Esophagus muscularis mucosa (tissue), 4 donors: ENCODE results near the gene SH3PXD2B. TPM values are rescaled to one million over a fixed set of nuclear protein-coding genes. Genes with fewer than 3 reads are reported as not detected.

Source experiments
- DNase-seq: peaks from one replicate; pipeline ENCODE4 v3.0.0-alpha.2; 2017; ENCODE audit errors: extremely low spot score
- H3K27ac ChIP-seq, 4 donors: fragments of 200-600 bp; sonication (generic); replicated peaks in 1 of 4; 1 replicate in 3 of 4; 2 replicates in 1 of 4; pipeline ENCODE4 v1.5.1; 2016 to 2019; ENCODE audit warnings: mild to moderate bottlenecking in 1 of 4
- H3K27me3 ChIP-seq, 4 donors: fragments of 200-600 bp; sonication (generic); one replicate each; pipeline versions ENCODE4 v1.5.1 to v1.6.0; 2016 to 2019
- H3K36me3 ChIP-seq, 4 donors: fragments of 200-600 bp; sonication (generic); one replicate each; pipeline ENCODE4 v1.5.1; 2016 to 2019
- H3K4me1 ChIP-seq, 4 donors: fragments of 200-600 bp; sonication (generic); one replicate each; pipeline ENCODE4 v1.5.1; 2016 to 2019
- H3K4me3 ChIP-seq, 4 donors: fragments of 200-600 bp; sonication (generic); 1 replicate in 2 of 4; 2 replicates in 2 of 4; pipeline ENCODE4 v1.5.1; 2016 to 2019; ENCODE audit warnings: mild to moderate bottlenecking in 4 of 4, moderate library complexity in 1 of 4
- H3K9me3 ChIP-seq, 4 donors: fragments of 200-600 bp; sonication (generic); 1 replicate in 3 of 4; 2 replicates in 1 of 4; pipeline ENCODE4 v1.5.1; 2016 to 2019
- CTCF ChIP-seq, 3 experiments: fragments of 200-600 bp in 2 of 3; fragments of 450-650 bp in 1 of 3; sonication (generic) in 2 of 3; IDR thresholded peaks; one replicate each; pipeline ENCODE4 v1.5.1; 2017 to 2019; ENCODE audit warnings: antibody characterized with exemption in 3 of 3, mild to moderate bottlenecking in 2 of 3, moderate library complexity in 1 of 3
- EP300 ChIP-seq: sonication (generic); formaldehyde crosslinking; IDR thresholded peaks from one replicate; pipeline ENCODE4 v1.6.1; 2017; ENCODE audit warnings: antibody characterized with exemption
- POLR2A ChIP-seq: fragments of 450-650 bp; IDR thresholded peaks from one replicate; pipeline ENCODE4 v1.6.1; 2017; ENCODE audit warnings: antibody characterized with exemption, moderate library complexity, mild to moderate bottlenecking, low read depth
- POLR2AphosphoS5 ChIP-seq, 2 donors: sonication (generic); formaldehyde crosslinking; IDR thresholded peaks; one replicate each; pipeline ENCODE4 v1.6.1; 2017; ENCODE audit warnings: antibody characterized with exemption in 2 of 2
- WGBS: methylation state at CpG from one replicate; pipeline ENCODE4 v1.1.5; 2018; 5-methylcytosine and 5-hydroxymethylcytosine counted together
- intact Hi-C: fragments of 100-400 bp; cut with DNase I; formaldehyde crosslinking; loops from one replicate; pipeline ENCODE4 v1.15.1; 2023
- total RNA-seq, 4 donors: library from RNA; depleted of rRNA; stranded (reverse); fragments of >200 nt; gene quantifications; one replicate each; pipeline versions ENCODE4 v1.1.0 to v1.2.1, GENCODE V29; 2016

SH3PXD2B gene
- 10 to 100 TPM; 41.5 to 66.5 (median 49.2) TPM for total RNA-seq

DNA sequence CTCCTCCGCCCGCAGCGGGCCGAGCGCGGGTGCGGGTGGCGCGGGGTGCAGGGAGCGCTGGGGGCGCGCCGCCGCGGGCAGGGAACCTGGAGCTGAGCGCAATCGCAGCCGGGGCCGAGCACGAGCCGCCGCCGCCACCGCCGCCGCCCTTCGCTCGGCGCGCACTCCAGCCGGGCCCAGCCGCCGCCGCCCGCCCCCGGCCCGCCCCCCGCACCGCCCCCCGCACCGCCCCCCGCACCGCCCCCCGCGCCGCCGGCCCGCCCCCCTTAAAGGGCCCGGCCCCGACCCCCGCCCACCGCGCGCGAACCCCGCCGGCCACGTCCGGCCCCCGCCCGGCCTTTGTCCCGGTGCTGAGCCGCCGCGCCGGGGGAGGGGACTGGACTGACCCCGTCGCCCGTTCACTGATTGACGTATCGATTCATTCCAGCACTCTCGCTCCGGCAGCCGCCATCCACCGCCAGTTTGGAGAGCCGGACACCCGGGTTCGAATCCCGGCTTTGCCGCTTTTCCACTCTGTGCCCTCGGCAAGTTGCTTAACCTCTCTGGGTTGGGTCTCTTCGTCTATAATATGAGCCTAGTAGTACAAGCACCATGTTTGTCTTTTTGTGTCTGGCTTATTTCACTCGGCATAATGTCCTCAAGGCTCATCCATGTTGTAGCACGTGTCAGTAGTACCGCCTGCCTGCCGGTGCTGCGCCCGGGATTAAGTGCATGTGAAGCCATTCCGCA, at the start of gene SH3PXD2B:
Gene SH3PXD2B, minus strand, starts transcription at position 168 of the 729 bp plus-strand sequence. CDS start 173 bp downstream, outside the sequence.
- intact Hi-C loops, result loop anchor here (5.0 to 10.0 kb wide), 2 partner anchors 37 to 170 kb away; partner anchors contain the start of gene UBTD2
- Histone ChIP-seq H3K9me3 (no peaks in the 10 kb centered on the region), H3K36me3 (no peaks in the 10 kb centered on the region), H3K4me3 (peak within 1 kb of the TSS; percentile 86 to 99 (median 94)), H3K27me3 (no peaks in the 10 kb centered on the region), H3K4me1 (peaks cover 42 to 61% (median 53%) of the 10 kb centered on the region in 4 donors), H3K27ac (peak within 1 kb of the TSS; percentile 91 to 93 (median 93))
- DNase-seq, result no peak
- TF ChIP-seq EP300 (no peak), POLR2A (no peak), CTCF (IDR thresholded peaks at IDR 0.05) (peak in 1 of 3 experiments; percentile 1), POLR2AphosphoS5 (IDR thresholded peaks at IDR 0.05) (peak; percentile 8 to 43)
- 6% methylated on average over 6 of the region's 89 CpGs for WGBS

DNA sequence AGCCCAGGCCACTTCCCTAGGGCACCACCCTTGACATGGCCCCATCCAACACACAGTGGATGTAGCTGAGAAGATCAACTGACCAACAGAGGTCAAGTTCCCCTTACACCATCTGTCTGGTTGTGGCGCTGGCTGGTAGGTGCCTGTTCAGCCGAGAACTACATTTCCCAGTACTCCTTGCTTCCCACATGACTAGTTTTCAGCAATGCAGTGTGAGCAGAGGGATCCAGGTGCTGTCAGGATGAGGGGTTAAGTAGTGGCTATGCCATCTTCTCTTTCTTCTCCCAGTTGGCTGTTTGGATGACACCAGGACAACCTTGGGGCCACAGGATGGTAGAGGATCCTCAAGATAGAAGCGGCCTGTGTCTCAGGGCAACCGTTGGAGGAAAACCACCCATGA, 48.6 kb upstream of the SH3PXD2B start:
- TF ChIP-seq EP300, result no peak
- no peak for TF ChIP-seq POLR2AphosphoS5 (IDR thresholded peaks at IDR 0.05)
- TF ChIP-seq POLR2A, result no peak
- TF ChIP-seq CTCF (IDR thresholded peaks at IDR 0.05), result no peak
- H3K27ac ChIP-seq, result peak overlapping the region; percentile 43 to 76 (median 60)
- H3K4me1 ChIP-seq, result peaks cover 14 to 23% (median 18%) of the 10 kb centered on the region in 4 donors
- no peaks in the 10 kb centered on the region for H3K9me3 ChIP-seq
- 87% methylated on average over 4 of the region's 4 CpGs for WGBS
- no peaks in the 10 kb centered on the region for H3K27me3 ChIP-seq
- intact Hi-C loops, result no loop called here
- DNase-seq, result peak; percentile 91
- no peak overlapping the region for H3K4me3 ChIP-seq
- no peaks in the 10 kb centered on the region for H3K36me3 ChIP-seq

GRCh38 chr5:172502410-172502809, 48.1 kb upstream of the SH3PXD2B start:
- 94% methylated on average over 8 of the region's 8 CpGs for WGBS
- Histone ChIP-seq H3K27ac (peak overlapping the region in 3 of 4 donors; percentile 43 to 76 (median 64)), H3K36me3 (no peaks in the 10 kb centered on the region), H3K9me3 (no peaks in the 10 kb centered on the region), H3K4me1 (peaks cover 19 to 24% (median 21%) of the 10 kb centered on the region in 4 donors), H3K27me3 (no peaks in the 10 kb centered on the region), H3K4me3 (no peak overlapping the region)
- TF ChIP-seq POLR2A (no peak), CTCF (IDR thresholded peaks at IDR 0.05) (no peak), POLR2AphosphoS5 (IDR thresholded peaks at IDR 0.05) (no peak), EP300 (no peak)
- intact Hi-C loops, result no loop called here
- DNase-seq, result peak; percentile 45

DNA sequence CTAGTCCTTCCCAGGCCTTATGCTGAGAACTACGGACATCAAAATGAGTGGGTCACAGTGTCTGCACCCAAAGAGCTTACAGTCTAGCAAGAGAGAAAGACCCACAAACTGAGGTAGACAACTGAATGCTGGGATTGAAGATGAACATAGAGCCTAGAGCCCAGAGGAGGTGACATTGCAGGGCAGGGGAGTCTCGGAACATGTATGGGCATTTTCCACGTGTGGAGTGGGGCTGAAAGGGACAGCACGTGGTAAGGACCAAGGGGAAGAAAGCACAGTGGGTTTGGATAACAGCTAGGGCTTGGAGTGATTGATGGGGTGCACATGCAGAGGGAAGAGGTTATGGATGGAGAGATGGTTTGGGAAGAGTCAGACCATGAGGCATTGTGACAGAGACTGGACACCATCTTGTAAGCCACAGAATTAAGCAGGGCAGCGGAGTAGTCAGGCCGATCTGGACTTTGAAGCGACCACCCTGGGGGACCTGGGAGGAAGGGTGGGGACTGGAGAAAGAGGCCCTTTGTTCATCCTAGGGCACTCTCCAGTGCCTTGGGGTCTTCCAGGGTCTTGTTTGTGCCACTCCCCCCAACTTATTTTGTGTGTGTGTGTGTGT, 47.5 kb upstream of the SH3PXD2B start:
- H3K27me3 ChIP-seq, result no peaks in the 10 kb centered on the region
- no peak overlapping the region for H3K4me3 ChIP-seq
- H3K9me3 ChIP-seq, result no peaks in the 10 kb centered on the region
- 95% methylated on average over 7 of the region's 7 CpGs for WGBS
- no peak overlapping the region for H3K27ac ChIP-seq
- TF ChIP-seq EP300 (no peak), POLR2A (no peak), CTCF (IDR thresholded peaks at IDR 0.05) (no peak), POLR2AphosphoS5 (IDR thresholded peaks at IDR 0.05) (no peak)
- H3K36me3 ChIP-seq, result no peaks in the 10 kb centered on the region
- DNase-seq, result peak; percentile 80
- peaks cover 25 to 30% (median 27%) of the 10 kb centered on the region in 4 donors for H3K4me1 ChIP-seq
- intact Hi-C loops, result no loop called here
